Motor neuron (in vitro differentiated cells): ENCODE data around the gene QSOX1. TPM values are rescaled to one million over a fixed set of nuclear protein-coding genes. Genes with fewer than 3 reads are reported as not detected.

ENCODE experiments used
- ATAC-seq, 8 experiments: fragments of 200-7000 bp; cut with Tn5 transposase; replicated peaks in 6 of 8; 2 replicates each; pipeline ENCODE4 v1.8.0; 2021; ENCODE audit warnings: mild to moderate bottlenecking in 8 of 8, moderate library complexity in 8 of 8
- H3K27ac ChIP-seq, 2 donors: fragments of 250-450 bp; sonication (Bioruptor Pico); 2 replicates each; pipeline ENCODE4 v1.9.0; 2021; ENCODE audit warnings: antibody characterized with exemption in 2 of 2, mild to moderate bottlenecking in 2 of 2, moderate library complexity in 1 of 2
- H3K4me1 ChIP-seq, 2 donors: fragments of 250-450 bp; sonication (Bioruptor Pico); replicated peaks in 1 of 2; 2 replicates each; pipeline ENCODE4 v1.6.1; 2021; ENCODE audit warnings: antibody characterized with exemption in 2 of 2, mild to moderate bottlenecking in 2 of 2, moderate library complexity in 1 of 2
- H3K4me3 ChIP-seq, 5 donors: fragments of 250-450 bp; sonication (Bioruptor Pico); 2 replicates each; pipeline ENCODE4 v1.9.0; 2021; ENCODE audit warnings: antibody characterized with exemption in 5 of 5, mild to moderate bottlenecking in 5 of 5, moderate library complexity in 4 of 5
- WGBS, 10 experiments: fragments of 450-650 bp; shearing (Covaris generic); methylation state at CpG; one replicate each; pipeline ENCODE4 v1.0.0; 2022; 5-methylcytosine and 5-hydroxymethylcytosine counted together
- in situ Hi-C, 9 experiments: fragments of 400-800 bp; cut with MboI; loops; one replicate each; pipeline ENCODE4 v1.15.0; 2021; ENCODE audit warnings: low sequenced_read_pairs in 9 of 9, low pct_unique_long_range_greater_than_20kb in 2 of 9; ENCODE audit not compliant: unreplicated experiment in 9 of 9
- total RNA-seq, 8 experiments: library from RNA; unstranded; fragments of 300-600 nt; gene quantifications; 2 replicates each; pipeline versions ENCODE4 v1.2.3 to v1.2.4, GENCODE V29; 2022

QSOX1 gene
- total RNA-seq, 8 experiments from 2014 or later = 18.9 to 221 (median 34.7) TPM

DNA sequence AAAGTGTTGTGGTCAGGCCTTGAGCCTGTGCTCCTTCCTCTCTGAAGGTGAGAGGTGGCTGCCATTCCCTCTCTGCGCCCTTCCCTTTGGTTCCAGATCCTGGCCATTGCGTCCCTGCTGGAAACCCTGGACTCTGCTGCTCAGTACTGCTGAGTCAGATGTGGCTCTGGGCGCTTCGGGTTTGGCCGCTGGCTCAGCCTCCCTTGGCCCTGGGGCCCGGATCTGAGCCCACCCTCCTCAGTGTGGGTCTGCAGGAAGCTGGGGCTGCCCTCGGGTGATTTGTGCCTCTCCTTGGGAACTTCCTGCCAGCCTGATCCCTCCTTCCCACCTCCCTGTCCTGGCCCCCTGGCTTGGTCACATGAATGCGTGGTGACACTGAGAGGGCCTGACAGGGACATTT, 32.2 kb downstream of the QSOX1 start:
- peak in 4 of 8 experiments; percentile 3 to 53 (median 28) for ATAC-seq
- no peak overlapping the region for H3K27ac ChIP-seq
- H3K4me3 ChIP-seq = no peak overlapping the region
- peaks cover 3 to 5% of the 10 kb centered on the region in 2 donors for H3K4me1 ChIP-seq
- 50 to 100% (median 88%) methylated on average over 1 to 6 of the region's 8 CpGs; no CpG with 5 or more reads in 3 of the 10 experiments for WGBS, 10 experiments
- in situ Hi-C loops = loop anchor here in 3 of 9 experiments (10.0 kb wide), 2 partner anchors 288 to 298 kb away; no protein-coding TSS in a partner anchor

DNA sequence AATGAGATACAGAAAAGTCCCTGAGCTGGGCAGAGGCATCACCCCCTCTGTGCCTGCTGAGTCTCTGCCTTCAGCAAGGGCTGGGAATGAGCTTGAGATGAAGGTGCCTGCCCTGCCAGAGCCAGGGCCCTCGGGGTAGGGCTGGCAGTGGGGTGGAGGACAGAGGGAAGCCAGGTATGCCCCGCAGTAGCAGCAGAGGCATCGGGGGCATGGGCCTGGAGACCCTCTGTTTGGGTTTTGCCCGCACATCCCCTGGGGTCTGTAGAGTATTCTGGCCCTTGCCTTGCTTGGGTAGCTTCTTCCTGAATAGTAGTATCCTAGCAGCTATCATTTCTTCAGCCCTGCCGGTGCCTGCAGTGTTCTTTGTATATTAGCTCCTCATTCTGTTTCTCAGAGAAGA, 33.0 kb downstream of the QSOX1 start:
- in situ Hi-C loops = loop anchor here in 3 of 9 experiments (10.0 kb wide), 2 partner anchors 287 to 297 kb away; no protein-coding TSS in a partner anchor
- Histone ChIP-seq H3K27ac (no peak overlapping the region), H3K4me3 (no peak overlapping the region), H3K4me1 (peaks cover 3 to 5% of the 10 kb centered on the region in 2 donors)
- peak in 4 of 8 experiments; percentile 3 to 14 (median 7) for ATAC-seq
- 75 to 100% (median 86%) methylated on average over 1 to 4 of the region's 5 CpGs; no CpG with 5 or more reads in 6 of the 10 experiments for WGBS, 10 experiments

DNA sequence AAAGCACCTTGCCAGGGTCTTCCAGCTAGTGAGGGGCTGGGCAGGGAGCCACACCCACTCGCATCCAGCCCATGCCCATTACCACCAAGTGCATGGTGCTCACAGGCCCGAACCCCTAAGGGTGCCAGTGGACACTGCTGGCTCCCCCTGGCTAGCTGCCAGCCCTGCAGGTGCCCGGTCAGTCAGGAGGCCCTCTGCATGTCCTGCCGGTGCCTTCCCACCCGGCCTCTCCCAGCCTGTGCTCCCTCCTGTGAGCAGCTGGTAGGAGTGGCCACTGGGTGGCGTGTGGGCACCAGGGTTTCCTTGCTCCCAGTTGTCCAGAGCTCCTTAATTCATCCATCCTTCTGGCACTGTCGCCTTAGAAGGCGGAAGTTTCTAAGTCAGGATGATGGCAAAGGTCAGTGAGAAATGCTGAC, 33.4 kb downstream of the QSOX1 start:
- ATAC-seq = peak; percentile 86 to 99 (median 96)
- in situ Hi-C loops = loop anchor here in 3 of 9 experiments (10.0 kb wide), 2 partner anchors 287 to 297 kb away; no protein-coding TSS in a partner anchor
- H3K4me1 ChIP-seq = peaks cover 3 to 5% of the 10 kb centered on the region in 2 donors
- WGBS, 10 experiments = 0 to 53% (median 20%) methylated on average over 1 to 5 of the region's 8 CpGs; no CpG with 5 or more reads in 3 of the 10 experiments
- H3K27ac ChIP-seq = no peak overlapping the region
- H3K4me3 ChIP-seq = no peak overlapping the region

DNA sequence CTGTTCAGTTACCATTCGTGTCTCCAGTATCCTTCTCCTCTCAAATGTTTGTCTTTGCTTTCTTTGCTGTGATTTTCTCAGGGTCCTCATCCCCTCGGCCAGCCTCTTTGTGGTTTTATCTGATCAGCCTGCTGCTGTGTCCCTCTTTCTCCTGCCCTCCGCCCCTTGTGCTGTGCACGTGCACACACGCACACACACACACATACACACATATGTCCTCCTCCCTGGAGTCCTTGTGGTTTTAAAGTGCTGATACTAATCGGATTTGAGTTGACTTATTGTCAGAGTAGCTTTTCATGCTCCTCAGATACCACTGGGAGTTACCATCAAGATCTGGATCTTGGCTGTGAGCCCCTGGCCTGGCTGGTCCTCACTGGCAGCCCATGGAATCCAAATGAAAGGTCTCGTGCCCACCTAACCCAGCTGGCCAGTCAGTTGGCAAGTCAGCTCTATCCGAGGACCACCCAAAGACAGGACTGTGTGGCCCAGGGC, 34.1 kb downstream of the QSOX1 start:
- no peak overlapping the region for H3K4me3 ChIP-seq
- H3K27ac ChIP-seq = no peak overlapping the region
- 43 to 100% (median 86%) methylated on average over 1 to 8 of the region's 8 CpGs; no CpG with 5 or more reads in 3 of the 10 experiments for WGBS, 10 experiments
- in situ Hi-C loops = loop anchor here in 3 of 9 experiments (10.0 kb wide), 2 partner anchors 286 to 296 kb away; no protein-coding TSS in a partner anchor
- ATAC-seq = peak in 1 of 8 experiments; percentile 19
- H3K4me1 ChIP-seq = peaks cover 3 to 5% of the 10 kb centered on the region in 2 donors

DNA sequence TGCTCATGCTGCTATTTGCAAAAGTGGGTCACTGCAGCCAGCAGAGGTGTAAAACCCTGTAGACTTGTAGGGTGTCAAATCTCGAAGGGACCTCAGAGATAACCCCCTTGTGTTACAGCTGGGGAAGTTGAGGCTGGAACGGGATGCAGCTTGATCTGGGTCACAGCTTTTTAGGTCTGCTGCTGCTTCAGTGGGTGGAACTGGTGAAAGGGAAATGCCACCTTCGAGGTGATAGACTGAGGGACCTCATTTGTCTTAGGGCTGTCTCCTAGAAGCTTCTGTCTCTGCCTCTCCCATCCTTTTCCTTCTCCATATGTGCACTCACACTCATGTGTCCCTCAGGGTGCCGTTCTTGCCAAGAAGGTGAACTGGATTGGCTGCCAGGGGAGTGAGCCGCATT, 35.4 kb downstream of the QSOX1 start:
- Histone ChIP-seq H3K4me3 (no peak overlapping the region), H3K27ac (no peak overlapping the region), H3K4me1 (peaks cover 3 to 5% of the 10 kb centered on the region in 2 donors)
- 60 to 100% (median 80%) methylated on average over 1 to 5 of the region's 5 CpGs; no CpG with 5 or more reads in 2 of the 10 experiments for WGBS, 10 experiments
- no peak for ATAC-seq
- in situ Hi-C loops = no loop called here

DNA sequence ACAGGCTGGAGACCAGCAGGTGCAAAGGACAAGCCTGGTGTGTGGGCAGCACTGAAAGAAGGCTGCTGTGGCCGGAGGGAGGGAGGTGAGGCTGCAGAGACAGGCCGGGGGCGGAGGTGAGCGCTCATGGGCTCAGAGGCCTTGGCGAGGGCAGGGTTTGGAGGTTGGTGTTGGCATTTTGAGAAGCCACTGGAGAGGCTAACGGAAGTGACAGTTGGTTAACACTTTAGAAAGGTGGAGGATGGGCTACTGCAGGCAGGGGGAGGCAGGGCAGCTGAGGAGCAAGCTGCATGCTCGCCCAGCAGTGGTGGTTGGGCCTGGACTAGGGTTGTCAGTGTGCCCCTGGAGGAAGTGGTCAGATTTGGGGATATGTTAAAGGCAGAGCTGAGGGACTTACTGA, 37.5 kb downstream of the QSOX1 start:
- Histone ChIP-seq H3K27ac (no peak overlapping the region), H3K4me3 (no peak overlapping the region), H3K4me1 (peaks cover 3 to 5% of the 10 kb centered on the region in 2 donors)
- 60 to 100% (median 74%) methylated on average over 1 to 7 of the region's 7 CpGs; no CpG with 5 or more reads in 2 of the 10 experiments for WGBS, 10 experiments
- no peak for ATAC-seq
- in situ Hi-C loops = no loop called here

DNA sequence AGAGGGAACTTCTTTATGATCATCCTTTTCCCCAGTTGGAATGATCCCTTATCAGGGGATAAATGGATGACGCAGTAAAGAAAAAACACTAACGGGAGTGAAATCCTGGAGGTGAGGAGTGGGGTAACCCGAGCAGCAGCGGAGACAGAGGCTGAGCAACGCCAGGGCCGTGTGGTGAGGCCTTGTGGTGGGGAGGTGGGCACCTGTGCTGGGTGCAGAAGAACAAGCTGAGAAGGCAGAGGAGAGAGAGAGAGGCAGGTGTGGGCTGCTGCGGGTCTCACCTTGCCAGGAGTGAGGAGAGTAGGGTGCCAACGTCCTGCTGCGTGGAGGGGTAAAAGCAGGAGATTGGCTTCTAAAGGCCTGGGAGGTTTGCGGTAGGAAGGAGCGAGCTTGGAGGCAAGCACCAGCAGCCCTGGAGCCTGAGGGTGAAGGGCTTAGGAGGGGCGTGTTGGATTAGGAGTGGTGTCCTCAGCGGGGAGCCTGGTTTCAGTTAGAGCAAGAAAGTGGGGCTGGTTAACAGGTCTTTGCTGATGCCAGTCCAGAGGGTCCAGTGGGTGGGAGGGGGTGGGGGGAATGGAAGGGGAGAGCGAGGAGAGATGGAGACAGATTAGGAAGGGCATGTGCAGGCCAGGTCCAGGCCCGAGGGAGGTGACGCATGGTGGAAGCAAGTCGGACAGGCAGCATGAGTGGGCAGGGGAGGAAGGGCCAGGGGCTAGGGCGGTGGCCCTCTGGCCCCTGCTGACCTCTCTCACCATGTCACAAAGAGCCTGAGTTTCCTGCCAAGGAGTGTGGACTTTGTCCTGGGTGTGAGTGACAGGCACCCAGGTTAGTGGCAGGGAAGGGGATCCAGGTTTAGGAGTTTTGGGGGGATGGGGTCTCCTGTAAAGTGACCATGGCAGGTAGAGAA, 38.7 kb downstream of the QSOX1 start:
- peak in 1 of 8 experiments; percentile 44 for ATAC-seq
- H3K27ac ChIP-seq = no peak overlapping the region
- H3K4me1 ChIP-seq = peaks cover 2 to 3% of the 10 kb centered on the region in 2 donors
- H3K4me3 ChIP-seq = no peak overlapping the region
- WGBS, 10 experiments = 78 to 100% (median 91%) methylated on average over 3 to 16 of the region's 18 CpGs; no CpG with 5 or more reads in 3 of the 10 experiments
- in situ Hi-C loops = no loop called here

DNA sequence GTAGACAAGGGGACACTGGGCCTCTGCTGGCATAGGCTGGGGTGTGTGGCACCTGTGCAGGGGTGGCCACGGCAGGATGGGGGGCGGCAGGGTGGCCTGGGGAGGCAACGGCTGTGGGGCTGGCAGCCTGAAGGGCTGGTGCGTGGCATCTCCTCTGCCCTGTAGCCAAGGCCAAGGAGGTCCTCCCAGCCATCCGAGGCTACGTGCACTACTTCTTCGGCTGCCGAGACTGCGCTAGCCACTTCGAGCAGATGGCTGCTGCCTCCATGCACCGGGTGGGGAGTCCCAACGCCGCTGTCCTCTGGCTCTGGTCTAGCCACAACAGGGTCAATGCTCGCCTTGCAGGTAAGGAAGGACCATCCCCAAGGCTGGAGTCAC, 39.4 kb downstream of the QSOX1 start:
- WGBS, 10 experiments = 60 to 100% (median 100%) methylated on average over 1 to 7 of the region's 14 CpGs; no CpG with 5 or more reads in 5 of the 10 experiments
- no peak overlapping the region for H3K27ac ChIP-seq
- peaks cover 0 to 2% of the 10 kb centered on the region in 2 donors for H3K4me1 ChIP-seq
- no peak for ATAC-seq
- in situ Hi-C loops = no loop called here
- no peak overlapping the region for H3K4me3 ChIP-seq

DNA sequence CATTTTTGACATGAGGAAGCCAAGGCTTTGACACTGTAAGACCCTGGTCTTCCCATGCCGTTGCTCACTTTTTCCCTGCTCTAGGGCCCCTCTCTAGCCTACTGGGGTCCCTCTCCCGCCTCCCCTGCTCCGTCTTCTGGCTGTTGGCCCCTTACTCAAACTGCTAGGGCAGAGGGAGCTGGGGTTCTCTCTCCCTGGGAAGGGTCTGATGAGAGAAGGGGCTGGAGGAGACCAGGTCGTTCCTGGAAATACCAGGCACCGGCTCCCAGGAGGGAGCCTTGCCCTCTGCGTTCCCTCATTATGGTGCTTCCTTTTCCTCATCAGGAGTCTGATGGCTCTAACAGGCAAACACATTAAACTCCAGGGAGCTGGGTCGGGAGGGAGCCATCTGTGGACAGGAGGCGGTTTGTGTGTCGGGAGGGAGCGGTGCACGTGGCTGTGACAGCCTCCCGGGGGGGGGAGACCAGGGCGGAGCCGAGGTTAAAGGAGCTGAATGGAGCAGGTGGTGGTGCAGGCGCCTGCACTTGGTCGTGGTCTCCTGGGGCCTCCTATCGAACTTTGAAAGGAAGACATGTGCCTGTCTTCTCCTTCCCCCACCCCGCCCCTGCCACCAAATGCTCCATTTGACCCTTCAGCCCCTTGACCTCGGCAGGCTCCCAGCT, 40.0 kb downstream of the QSOX1 start:
- H3K4me3 ChIP-seq = no peak overlapping the region
- H3K27ac ChIP-seq = no peak overlapping the region
- peaks cover 0 to 2% of the 10 kb centered on the region in 2 donors for H3K4me1 ChIP-seq
- in situ Hi-C loops = no loop called here
- WGBS, 10 experiments = 53 to 76% (median 60%) methylated on average over 3 to 13 of the region's 19 CpGs; no CpG with 5 or more reads in 5 of the 10 experiments
- ATAC-seq = peak in 5 of 8 experiments; percentile 11 to 46 (median 40)

DNA sequence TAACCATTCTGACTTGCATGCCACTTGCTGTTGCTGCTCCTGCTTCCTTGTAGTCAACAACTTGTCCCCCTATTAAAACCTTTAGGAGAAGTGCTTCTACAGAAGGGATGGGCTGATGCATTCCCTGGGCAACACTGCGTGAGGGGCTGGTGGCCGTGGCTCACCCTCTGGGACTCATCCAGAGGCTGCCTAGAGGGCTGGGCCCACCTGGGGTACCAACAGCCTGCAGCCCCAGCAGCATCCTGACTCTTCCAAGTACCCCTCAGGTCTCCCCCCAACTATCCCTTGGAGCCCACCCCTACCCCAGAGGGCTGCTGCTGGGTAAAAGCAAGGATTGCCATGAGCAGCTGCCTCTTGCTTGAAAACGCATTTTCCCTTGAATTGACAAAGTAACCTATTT, 40.7 kb downstream of the QSOX1 start:
- 62 to 100% (median 100%) methylated on average over 1 to 2 of the region's 3 CpGs; no CpG with 5 or more reads in 6 of the 10 experiments for whole genome bisulfite sequencing, 10 experiments
- peaks cover 0 to 2% of the 10 kb centered on the region in 2 donors for H3K4me1 ChIP-seq
- ATAC-seq = no peak
- H3K27ac ChIP-seq = no peak overlapping the region
- in situ Hi-C loops = no loop called here
- no peak overlapping the region for H3K4me3 ChIP-seq

DNA sequence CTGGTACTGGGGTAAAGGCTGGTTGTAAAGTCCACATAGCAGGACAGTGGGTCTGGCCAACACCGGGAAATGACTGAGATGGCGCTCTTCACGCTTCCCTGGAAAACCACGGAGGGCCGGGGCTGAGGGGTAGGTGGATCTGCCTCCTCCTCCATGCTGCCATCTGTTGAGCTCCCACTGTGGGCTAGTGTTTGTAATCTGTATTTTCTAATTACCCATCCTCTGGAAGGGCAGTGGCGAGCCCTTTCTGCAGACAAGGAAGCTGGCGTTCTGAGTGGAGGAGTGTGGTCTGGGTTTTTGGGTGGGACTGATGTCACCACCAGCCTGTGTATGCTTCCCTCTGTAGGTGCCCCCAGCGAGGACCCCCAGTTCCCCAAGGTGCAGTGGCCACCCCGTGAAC, 41.2 kb downstream of the QSOX1 start:
- Histone ChIP-seq H3K4me1 (peaks cover 0 to 2% of the 10 kb centered on the region in 2 donors), H3K4me3 (no peak overlapping the region), H3K27ac (no peak overlapping the region)
- WGBS, 10 experiments = 89 to 100% (median 94%) methylated on average over 1 to 8 of the region's 9 CpGs; no CpG with 5 or more reads in 4 of the 10 experiments
- ATAC-seq = no peak
- in situ Hi-C loops = no loop called here

DNA sequence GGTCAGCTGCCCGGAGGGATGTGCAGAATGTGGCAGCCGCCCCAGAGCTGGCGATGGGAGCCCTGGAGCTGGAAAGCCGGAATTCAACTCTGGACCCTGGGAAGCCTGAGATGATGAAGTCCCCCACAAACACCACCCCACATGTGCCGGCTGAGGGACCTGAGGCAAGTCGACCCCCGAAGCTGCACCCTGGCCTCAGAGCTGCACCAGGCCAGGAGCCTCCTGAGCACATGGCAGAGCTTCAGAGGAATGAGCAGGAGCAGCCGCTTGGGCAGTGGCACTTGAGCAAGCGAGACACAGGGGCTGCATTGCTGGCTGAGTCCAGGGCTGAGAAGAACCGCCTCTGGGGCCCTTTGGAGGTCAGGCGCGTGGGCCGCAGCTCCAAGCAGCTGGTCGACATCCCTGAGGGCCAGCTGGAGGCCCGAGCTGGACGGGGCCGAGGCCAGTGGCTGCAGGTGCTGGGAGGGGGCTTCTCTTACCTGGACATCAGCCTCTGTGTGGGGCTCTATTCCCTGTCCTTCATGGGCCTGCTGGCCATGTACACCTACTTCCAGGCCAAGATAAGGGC, 41.9 kb downstream of the QSOX1 start:
- ATAC-seq = peak in 2 of 8 experiments; percentile 7 to 11
- Histone ChIP-seq H3K27ac (no peak overlapping the region), H3K4me1 (peaks cover 0 to 2% of the 10 kb centered on the region in 2 donors), H3K4me3 (no peak overlapping the region)
- 90 to 100% (median 96%) methylated on average over 1 to 13 of the region's 17 CpGs; no CpG with 5 or more reads in 4 of the 10 experiments for WGBS, 10 experiments
- in situ Hi-C loops = no loop called here
